ENCODE measurements around the gene NOX5. TPM values are rescaled to one million over a fixed set of nuclear protein-coding genes. Genes with fewer than 3 reads are reported as not detected.

The NOX5 gene
- polyA plus RNA-seq, 2 of the 4 experiments (the other 2 are of a cell fraction) = 0.19 to 0.22 TPM

- FAIRE-seq = no peak
- 37% methylated on average over 2 of the region's 2 CpGs for WGBS (ENCODE audit: missing lambda C conversion rate)
- Histone ChIP-seq H3K27ac (no peak overlapping the region), H3K4me2 (no peak overlapping the region), H3K9me3 (no peaks in the 10 kb centered on the region), H3K4me3 (no peak overlapping the region), H3K4me1 (no peaks in the 10 kb centered on the region)
- CTCF ChIA-PET = interaction anchor here (0.7 to 2.3 kb wide), 4 partner anchors 11 to 65 kb away, joined by 3 to 9 read pairs (median 4); no protein-coding TSS in a partner anchor
- no peak for DNase-seq (ENCODE audit: low read depth in 1 of 2, low spot score in 1 of 2)
- ATAC-seq = no peak
- TF ChIP-seq CBX8 (IDR thresholded peaks at IDR 0.05) (no peak), EHMT2 (IDR thresholded peaks at IDR 0.05; ENCODE audit: low read depth) (no peak), MAFK (IDR thresholded peaks at IDR 0.05; ENCODE audit: partially characterized antibody) (no peak), HMGXB4 (CRISPR knock-in tag; IDR thresholded peaks at IDR 0.05; ENCODE audit: borderline replicate concordance) (no peak), ELK1 (IDR thresholded peaks at IDR 0.05; ENCODE audit: low read depth, low read length) (no peak), RAD21 (conservative IDR thresholded peaks at IDR 0.05 in 1 of 2, IDR thresholded peaks at IDR 0.05 in 1 of 2) (no peak), POLR2A (IDR thresholded peaks at IDR 0.05; ENCODE audit: low read length) (no peak), CHD4 (IDR thresholded peaks at IDR 0.05; ENCODE audit: borderline replicate concordance) (no peak), RCOR1 (IDR thresholded peaks at IDR 0.05; ENCODE audit: low read depth, low read length) (no peak), PHF8 (IDR thresholded peaks at IDR 0.05; ENCODE audit: borderline replicate concordance, low read depth) (no peak), KDM5A (IDR thresholded peaks at IDR 0.05) (no peak), CTCF (IDR thresholded peaks at IDR 0.05) (no peak), HES2 (IDR thresholded peaks at IDR 0.05) (no peak), CHD2 (IDR thresholded peaks at IDR 0.05; ENCODE audit: low read length, partially characterized antibody) (no peak), EP300 (IDR thresholded peaks at IDR 0.05) (no peak), FOXS1 (CRISPR knock-in tag; IDR thresholded peaks at IDR 0.05) (no peak), TP53 (CRISPR knock-in tag; IDR thresholded peaks at IDR 0.05) (no peak), CEBPB (IDR thresholded peaks at IDR 0.05) (no peak), BHLHE40 (IDR thresholded peaks at IDR 0.05; ENCODE audit: low read depth, low read length) (no peak), HDAC2 (IDR thresholded peaks at IDR 0.05) (no peak)
- POLR2A ChIA-PET = no interaction called here
These were observed 24.8 kb upstream of the NOX5 start for GRCh38 chr15:68989541-68990230.

GRCh38 chr15:68990231-68990991 lies 24.1 kb upstream of the NOX5 start:
- no peak for ATAC-seq
- FAIRE-seq = no peak
- CTCF ChIA-PET = interaction anchor here (1.3 to 2.3 kb wide), 5 partner anchors 10 to 66 kb away, joined by 4 to 9 read pairs (median 5); no protein-coding TSS in a partner anchor
- POLR2A ChIA-PET = no interaction called here
- no peak overlapping the region for H3K27ac ChIP-seq
- H3K9me3 ChIP-seq = no peaks in the 10 kb centered on the region
- no peak for DNase-seq (ENCODE audit: low read depth in 1 of 2, low spot score in 1 of 2)
- H3K4me3 ChIP-seq = no peak overlapping the region
- no peak overlapping the region for H3K4me2 ChIP-seq
- 57% methylated on average over 7 of the region's 7 CpGs for WGBS (ENCODE audit: missing lambda C conversion rate)
- no peaks in the 10 kb centered on the region for H3K4me1 ChIP-seq
- TF ChIP-seq HES2 (IDR thresholded peaks at IDR 0.05) (no peak), RNF2 (IDR thresholded peaks at IDR 0.05; ENCODE audit: borderline replicate concordance, low read depth) (no peak), HOXA7 (CRISPR knock-in tag; IDR thresholded peaks at IDR 0.05) (no peak), HEYL (CRISPR knock-in tag; IDR thresholded peaks at IDR 0.05) (no peak), REST (IDR thresholded peaks at IDR 0.05) (no peak), NR3C1 (IDR thresholded peaks at IDR 0.05) (no peak), ZNF302 (CRISPR knock-in tag; IDR thresholded peaks at IDR 0.05) (no peak), RAD21 (conservative IDR thresholded peaks at IDR 0.05 in 1 of 2, IDR thresholded peaks at IDR 0.05 in 1 of 2) (no peak), EHF (CRISPR knock-in tag; IDR thresholded peaks at IDR 0.05) (no peak), TP53 (CRISPR knock-in tag; IDR thresholded peaks at IDR 0.05) (no peak)

Data from A549 (cell line).